H1 (cell line): ENCODE results near the gene C16orf46. TPM values are rescaled to one million over a fixed set of nuclear protein-coding genes. Genes with fewer than 3 reads are reported as not detected.

Experiments
- BCL11A ChIP-seq, 2 experiments: IDR thresholded peaks; one replicate each; pipeline ENCODE4 v1.6.1; 2011; ENCODE audit warnings: low read depth in 2 of 2, low read length in 2 of 2, mild to moderate bottlenecking in 2 of 2
- CBX8 ChIP-seq: fragments of 300-800, 300-1000 bp; sonication (generic); IDR thresholded peaks from 2 replicates; pipeline ENCODE4 v1.7.1; 2016; ENCODE audit warnings: low read depth, low read length, borderline replicate concordance
- EP300 ChIP-seq, 2 experiments: IDR thresholded peaks; 1 replicate in 1 of 2; 2 replicates in 1 of 2; pipeline ENCODE4 v1.6.1; 2011 to 2012; ENCODE audit warnings: low read depth in 2 of 2, low read length in 2 of 2, mild to moderate bottlenecking in 2 of 2, borderline replicate concordance in 1 of 2, inconsistent platforms in 1 of 2, moderate library complexity in 1 of 2
- HDAC2 ChIP-seq, 2 experiments: fragments of 300-600 bp in 1 of 2; sonication (generic) in 1 of 2; IDR thresholded peaks; 2 replicates each; pipeline ENCODE4 v1.6.1; 2011 to 2012; ENCODE audit warnings: low read depth in 2 of 2, low read length in 2 of 2, mild to moderate bottlenecking in 2 of 2, moderate library complexity in 2 of 2, borderline replicate concordance in 1 of 2, inconsistent platforms in 1 of 2
- KDM5A ChIP-seq: fragments of 200-600 bp; IDR thresholded peaks from 2 replicates; pipeline ENCODE4 v1.7.1; 2012; ENCODE audit warnings: mild to moderate bottlenecking, low read length, inconsistent platforms, mixed read lengths
- NRF1 ChIP-seq: IDR thresholded peaks from 2 replicates; pipeline ENCODE4 v1.6.1; 2011; ENCODE audit warnings: mild to moderate bottlenecking, low read depth, low read length, improper control_type of control experiment
- POLR2A ChIP-seq, 2 experiments: IDR thresholded peaks; 1 replicate in 1 of 2; 2 replicates in 1 of 2; pipeline ENCODE4 v1.6.1; 2011; ENCODE audit warnings: low read depth in 2 of 2, low read length in 2 of 2, mild to moderate bottlenecking in 2 of 2; ENCODE audit errors: control extremely low read depth in 1 of 2
- POLR2AphosphoS5 ChIP-seq: IDR thresholded peaks from 2 replicates; pipeline ENCODE4 v1.6.1; 2011; ENCODE audit warnings: low read depth, low read length
- RNF2 ChIP-seq: fragments of 200-900, 300-1000 bp; sonication (generic); IDR thresholded peaks from 2 replicates; pipeline ENCODE4 v1.7.1; 2016; ENCODE audit warnings: borderline replicate concordance, low read depth, mild to moderate bottlenecking, antibody characterized with exemption, low read length; ENCODE audit not compliant: poor library complexity, severe bottlenecking; ENCODE audit errors: missing control alignments
- SIRT6 ChIP-seq: IDR thresholded peaks from one replicate; pipeline ENCODE4 v1.7.1; 2012; ENCODE audit warnings: low read length, inconsistent platforms
- SRF ChIP-seq: IDR thresholded peaks from 2 replicates; pipeline ENCODE4 v1.6.1; 2011; ENCODE audit warnings: mild to moderate bottlenecking, low read depth, low read length, moderate library complexity
- TAF1 ChIP-seq: IDR thresholded peaks from 2 replicates; pipeline ENCODE4 v1.6.1; 2011; ENCODE audit warnings: mild to moderate bottlenecking, low read depth, low read length
- TAF7 ChIP-seq: optimal IDR thresholded peaks from 2 replicates; pipeline ENCODE3; 2011; ENCODE audit warnings: low read depth, mild to moderate bottlenecking, inconsistent platforms, low read length, moderate library complexity, borderline replicate concordance
- TBP ChIP-seq: IDR thresholded peaks from 2 replicates; pipeline ENCODE4 v1.6.1; 2011; ENCODE audit warnings: low read depth, low read length, improper control_type of control experiment
- TCF12 ChIP-seq: IDR thresholded peaks from 2 replicates; pipeline ENCODE4 v1.6.1; 2011; ENCODE audit warnings: low read depth, mild to moderate bottlenecking, low read length
- polyA plus RNA-seq, 7 experiments: library from polyadenylated mRNA; depleted of rRNA in 3 of 7; stranded (reverse) in 5 of 7; unstranded in 2 of 7; fragments of >200 nt in 5 of 7; fragments of 200-250 nt in 2 of 7; gene quantifications; 1 replicate in 5 of 7; 2 replicates in 1 of 7; 4 replicates in 1 of 7; pipeline versions ENCODE4 v1.2.1 to v1.2.3, GENCODE V29; 2011 to 2013; ENCODE audit warnings: missing spikeins in 2 of 7, mixed read lengths in 2 of 7
- total RNA-seq: library from RNA; stranded (reverse); fragmentation: NEBNext Ultra II Directional; extraction: Animal tissue kit (Norgen Biotek cat#: 25700); gene quantifications from 2 replicates; pipeline ENCODE4 v1.2.1, GENCODE V29; 2021
- TF ChIP-seq, protein P1 (sequence below): IDR thresholded peaks from 2 replicates; pipeline ENCODE4 v1.6.1; 2012; ENCODE audit warnings: low read length, inconsistent platforms
- TF ChIP-seq, protein P2 (sequence below): IDR thresholded peaks from 2 replicates; pipeline ENCODE4 v1.6.1; 2012; ENCODE audit warnings: inconsistent platforms
- TF ChIP-seq, protein P3 (sequence below), 3 experiments: IDR thresholded peaks; 1 replicate in 2 of 3; 2 replicates in 1 of 3; pipeline versions ENCODE4 v1.5.1 to v1.6.1; 2011; ENCODE audit warnings: low read length in 3 of 3, mild to moderate bottlenecking in 3 of 3, inconsistent platforms in 2 of 3, low read depth in 1 of 3, moderate library complexity in 1 of 3; ENCODE audit not compliant: insufficient read depth in 1 of 3; ENCODE audit errors: control extremely low read depth in 1 of 3

Gene C16orf46
- total and polyA plus RNA-seq, 2 of the 8 experiments (the other 6 are each of a cell fraction or from before 2014, with no cell fraction given) = 0.48 to 0.60 TPM

DNA sequence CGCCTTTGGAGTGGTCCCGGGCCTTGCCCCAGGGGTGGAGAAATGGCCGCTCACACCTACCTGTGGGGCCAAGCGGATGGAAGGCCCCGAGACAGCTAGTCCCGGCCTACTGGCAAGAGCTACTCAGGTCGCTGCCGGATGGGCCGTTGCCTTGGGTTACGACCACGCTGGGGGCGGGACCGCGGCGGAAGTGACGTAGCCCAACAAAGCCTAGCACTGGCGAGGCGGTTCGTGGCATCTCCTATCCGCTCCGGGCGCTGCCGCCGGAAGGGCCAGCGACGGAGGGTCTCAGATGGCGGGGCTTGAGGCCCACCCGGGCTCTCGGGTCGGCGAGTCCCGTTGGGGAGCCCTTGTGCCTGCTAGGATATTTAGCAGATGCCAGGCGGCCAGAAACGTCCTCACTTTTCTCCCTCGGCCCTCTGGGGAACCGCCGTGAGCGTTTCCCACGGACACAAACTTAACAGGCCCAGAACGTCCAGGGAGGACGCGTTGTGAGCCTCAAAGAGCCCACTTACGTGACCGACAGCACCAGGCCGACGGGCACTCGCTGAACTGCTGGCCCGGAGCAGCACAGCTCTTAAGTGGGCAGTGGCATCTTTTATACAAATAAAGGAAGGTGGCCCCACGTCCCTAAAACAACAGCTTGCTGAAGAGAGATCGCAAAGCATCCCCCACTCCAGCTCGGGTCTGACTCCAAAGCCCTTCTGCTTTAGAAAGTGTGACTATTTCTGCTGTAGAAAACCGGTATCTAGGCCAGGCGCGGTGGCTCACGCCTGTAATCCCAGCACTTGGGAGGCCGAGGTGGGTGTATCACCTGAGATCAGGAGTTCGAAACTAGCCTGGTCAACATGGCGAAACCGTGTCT lies at the start of gene C16orf46 (continued):
- TF ChIP-seq SRF (no peak), TBP (peak; percentile 77), TAF1 (peak; percentile 89), EP300 (IDR thresholded peaks at IDR 0.05; ENCODE audit: borderline replicate concordance in 1 of 2, low read depth in 2 of 2, low read length in 2 of 2) (no peak), HDAC2 (IDR thresholded peaks at IDR 0.05; ENCODE audit: borderline replicate concordance in 1 of 2, low read depth in 2 of 2, low read length in 2 of 2) (peak in 1 of 2 experiments; percentile 90; a peak in 1 of 4 replicates), CBX8 (no peak), POLR2AphosphoS5 (peak; percentile 82), RNF2 (no peak), BCL11A (IDR thresholded peaks at IDR 0.05; ENCODE audit: low read depth in 2 of 2, low read length in 2 of 2) (no peak), TAF7 (no peak), SIRT6 (no peak), NRF1 (no peak), KDM5A (no peak), POLR2A (IDR thresholded peaks at IDR 0.05; ENCODE audit: control extremely low read depth in 1 of 2, low read depth in 2 of 2, low read length in 2 of 2) (peak; percentile 93 to 94), TCF12 (no peak)
- TF ChIP-seq, protein P1, sequence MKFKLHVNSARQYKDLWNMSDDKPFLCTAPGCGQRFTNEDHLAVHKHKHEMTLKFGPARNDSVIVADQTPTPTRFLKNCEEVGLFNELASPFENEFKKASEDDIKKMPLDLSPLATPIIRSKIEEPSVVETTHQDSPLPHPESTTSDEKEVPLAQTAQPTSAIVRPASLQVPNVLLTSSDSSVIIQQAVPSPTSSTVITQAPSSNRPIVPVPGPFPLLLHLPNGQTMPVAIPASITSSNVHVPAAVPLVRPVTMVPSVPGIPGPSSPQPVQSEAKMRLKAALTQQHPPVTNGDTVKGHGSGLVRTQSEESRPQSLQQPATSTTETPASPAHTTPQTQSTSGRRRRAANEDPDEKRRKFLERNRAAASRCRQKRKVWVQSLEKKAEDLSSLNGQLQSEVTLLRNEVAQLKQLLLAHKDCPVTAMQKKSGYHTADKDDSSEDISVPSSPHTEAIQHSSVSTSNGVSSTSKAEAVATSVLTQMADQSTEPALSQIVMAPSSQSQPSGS = no peak
- TF ChIP-seq, protein P2, sequence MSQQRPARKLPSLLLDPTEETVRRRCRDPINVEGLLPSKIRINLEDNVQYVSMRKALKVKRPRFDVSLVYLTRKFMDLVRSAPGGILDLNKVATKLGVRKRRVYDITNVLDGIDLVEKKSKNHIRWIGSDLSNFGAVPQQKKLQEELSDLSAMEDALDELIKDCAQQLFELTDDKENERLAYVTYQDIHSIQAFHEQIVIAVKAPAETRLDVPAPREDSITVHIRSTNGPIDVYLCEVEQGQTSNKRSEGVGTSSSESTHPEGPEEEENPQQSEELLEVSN = no peak
- TF ChIP-seq, protein P3, sequence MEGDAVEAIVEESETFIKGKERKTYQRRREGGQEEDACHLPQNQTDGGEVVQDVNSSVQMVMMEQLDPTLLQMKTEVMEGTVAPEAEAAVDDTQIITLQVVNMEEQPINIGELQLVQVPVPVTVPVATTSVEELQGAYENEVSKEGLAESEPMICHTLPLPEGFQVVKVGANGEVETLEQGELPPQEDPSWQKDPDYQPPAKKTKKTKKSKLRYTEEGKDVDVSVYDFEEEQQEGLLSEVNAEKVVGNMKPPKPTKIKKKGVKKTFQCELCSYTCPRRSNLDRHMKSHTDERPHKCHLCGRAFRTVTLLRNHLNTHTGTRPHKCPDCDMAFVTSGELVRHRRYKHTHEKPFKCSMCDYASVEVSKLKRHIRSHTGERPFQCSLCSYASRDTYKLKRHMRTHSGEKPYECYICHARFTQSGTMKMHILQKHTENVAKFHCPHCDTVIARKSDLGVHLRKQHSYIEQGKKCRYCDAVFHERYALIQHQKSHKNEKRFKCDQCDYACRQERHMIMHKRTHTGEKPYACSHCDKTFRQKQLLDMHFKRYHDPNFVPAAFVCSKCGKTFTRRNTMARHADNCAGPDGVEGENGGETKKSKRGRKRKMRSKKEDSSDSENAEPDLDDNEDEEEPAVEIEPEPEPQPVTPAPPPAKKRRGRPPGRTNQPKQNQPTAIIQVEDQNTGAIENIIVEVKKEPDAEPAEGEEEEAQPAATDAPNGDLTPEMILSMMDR (IDR thresholded peaks at IDR 0.05; ENCODE audit: control extremely low read depth in 1 of 3, insufficient read depth in 1 of 3, low read depth in 1 of 3, low read length in 3 of 3) = no peak
